GM18517 (cell line): ENCODE data around the gene GPHN.
"Not testable (repeated sequence)": the region's sequence is repeated elsewhere in the genome, so short reads cannot be mapped to it uniquely, and the experiment has no call there.

ENCODE experiments used
- ATAC-seq: cut with Tn5 transposase; IDR thresholded peaks from one replicate; pipeline ENCODE4 v1.9.1; 2021; ENCODE audit warnings: mild to moderate bottlenecking, moderate library complexity; ENCODE audit not compliant: unreplicated experiment

The GPHN gene

GRCh38 chr14:66651536-66652220 is 143.7 kb downstream of the GPHN start:
- no peak for ATAC-seq

GRCh38 chr14:66652525-66653106 is 144.7 kb downstream of the GPHN start:
- ATAC-seq: no peak

GRCh38 chr14:66657780-66658179 is 149.8 kb downstream of the GPHN start:
- no peak for ATAC-seq

- no peak for ATAC-seq
Observed at GRCh38 chr14:66662374-66662773, 154.4 kb downstream of the GPHN start.

GRCh38 chr14:66677780-66678179 is 169.8 kb downstream of the GPHN start:
- ATAC-seq: no peak

- no peak for ATAC-seq
Observed at GRCh38 chr14:66680216-66680615, 172.3 kb downstream of the GPHN start.

- no peak for ATAC-seq
Observed at GRCh38 chr14:66696326-66696725, 188.4 kb downstream of the GPHN start.

- no peak for ATAC-seq
Observed at GRCh38 chr14:66698503-66698902, 190.6 kb downstream of the GPHN start.

GRCh38 chr14:66701813-66702212 is 193.9 kb downstream of the GPHN start:
- ATAC-seq: no peak

GRCh38 chr14:66708267-66708666 is 200.3 kb downstream of the GPHN start:
- ATAC-seq: no peak

GRCh38 chr14:66709291-66709690 is 201.3 kb downstream of the GPHN start:
- no peak for ATAC-seq

- ATAC-seq: not testable (repeated sequence)
Observed at GRCh38 chr14:66714291-66714690, 206.3 kb downstream of the GPHN start.

- ATAC-seq: not testable (repeated sequence)
Observed at GRCh38 chr14:66715313-66715712, 207.4 kb downstream of the GPHN start.

- no peak for ATAC-seq
Observed at GRCh38 chr14:66716227-66716626, 208.3 kb downstream of the GPHN start.

- no peak for ATAC-seq
Observed at GRCh38 chr14:66717561-66718140, 209.7 kb downstream of the GPHN start.

GRCh38 chr14:66724996-66725395 is 217.0 kb downstream of the GPHN start:
- no peak for ATAC-seq

GRCh38 chr14:66731298-66731697 is 223.4 kb downstream of the GPHN start:
- not testable (repeated sequence) for ATAC-seq

- ATAC-seq: no peak
Observed at GRCh38 chr14:66735853-66736252, 227.9 kb downstream of the GPHN start.

- no peak for ATAC-seq
Observed at GRCh38 chr14:66739826-66740225, 231.9 kb downstream of the GPHN start.

- no peak for ATAC-seq
Observed at GRCh38 chr14:66745078-66745477, 237.1 kb downstream of the GPHN start.

GRCh38 chr14:66746316-66747006 is 238.5 kb downstream of the GPHN start:
- ATAC-seq: no peak

- ATAC-seq: no peak
Observed at GRCh38 chr14:66752109-66752508, 244.2 kb downstream of the GPHN start.
